DOHH2 (cell line): Measurements from ENCODE around the gene SLC44A5.

Experiments used
- H3F3A ChIP-seq: fragments of 200-600 bp; sonication (generic), shearing (Covaris generic); 2 replicates; pipeline ENCODE4 v1.6.0; 2016; ENCODE audit warnings: antibody characterized with exemption, mild to moderate bottlenecking; ENCODE audit not compliant: control insufficient read depth, insufficient read depth
- H3K27ac ChIP-seq: fragments of 200-600 bp; sonication (generic); 2 replicates; pipeline ENCODE4 v1.5.1; 2014; ENCODE audit warnings: low read depth, mild to moderate bottlenecking, low read length, moderate library complexity
- H3K27me3 ChIP-seq: fragments of 200-600 bp; sonication (generic); 2 replicates; pipeline ENCODE4 v1.6.1; 2014; ENCODE audit warnings: mild to moderate bottlenecking, low read length, mixed read lengths; ENCODE audit not compliant: control insufficient read depth
- H3K36me3 ChIP-seq: fragments of 200-600 bp; sonication (generic); 2 replicates; pipeline ENCODE4 v1.6.1; 2014; ENCODE audit warnings: mild to moderate bottlenecking, low read length, moderate library complexity, mixed read lengths; ENCODE audit not compliant: control insufficient read depth
- H3K4me1 ChIP-seq: fragments of 200-600 bp; sonication (generic); 2 replicates; pipeline ENCODE4 v1.6.1; 2014; ENCODE audit warnings: mild to moderate bottlenecking, low read length, mixed read lengths; ENCODE audit not compliant: control insufficient read depth
- H3K4me2 ChIP-seq: fragments of 200-600 bp; sonication (generic); 2 replicates; pipeline ENCODE4 v1.6.0; 2014; ENCODE audit warnings: mild to moderate bottlenecking, low read length, moderate library complexity
- H3K4me3 ChIP-seq: fragments of 200-600 bp; sonication (generic); 2 replicates; pipeline ENCODE4 v1.5.1; 2014; ENCODE audit warnings: mild to moderate bottlenecking, low read length, mixed read lengths
- H3K79me2 ChIP-seq: fragments of 200-600 bp; sonication (generic); 2 replicates; pipeline ENCODE4 v1.6.1; 2014; ENCODE audit warnings: mild to moderate bottlenecking, low read length, mixed read lengths; ENCODE audit not compliant: control insufficient read depth
- H3K9me2 ChIP-seq: fragments of 200-600 bp; sonication (generic); replicated peaks from 2 replicates; pipeline ENCODE4 v1.6.1; 2014; ENCODE audit warnings: mild to moderate bottlenecking, low read length, mixed read lengths; ENCODE audit not compliant: control insufficient read depth
- H3K9me3 ChIP-seq: fragments of 200-600 bp; sonication (generic); 2 replicates; pipeline ENCODE4 v1.6.1; 2014; ENCODE audit warnings: antibody characterized with exemption, low read length, mixed read lengths; ENCODE audit not compliant: control insufficient read depth, insufficient read depth
- H4K20me1 ChIP-seq: fragments of 200-600 bp; sonication (generic); 2 replicates; pipeline ENCODE4 v1.6.0; 2014; ENCODE audit warnings: low read depth, mild to moderate bottlenecking, antibody characterized with exemption, low read length, moderate library complexity; ENCODE audit not compliant: control insufficient read depth, insufficient read depth
- CTCF ChIP-seq: fragments of 200-600 bp; sonication (generic); IDR thresholded peaks from one replicate; pipeline ENCODE4 v1.5.1; 2014; ENCODE audit warnings: antibody characterized with exemption, mild to moderate bottlenecking, low read depth, low read length; ENCODE audit not compliant: poor library complexity, severe bottlenecking
- EZH2phosphoT487 ChIP-seq: fragments of 200-600 bp; sonication (generic); IDR thresholded peaks from 2 replicates; pipeline ENCODE4 v1.6.1; 2017; ENCODE audit warnings: borderline replicate concordance, mild to moderate bottlenecking, antibody characterized with exemption, low read length, moderate library complexity, mixed read lengths

The SLC44A5 gene

GRCh38 chr1:75502776-75503175, 108.1 kb downstream of the SLC44A5 start:
- Histone ChIP-seq H3K27ac (no peak overlapping the region), H3K9me2 (no peaks in the 10 kb centered on the region; the same call in 1 of the 2 replicates), H3F3A (no peaks in the 10 kb centered on the region), H3K9me3 (no peaks in the 10 kb centered on the region), H3K4me3 (no peak overlapping the region), H3K79me2 (no peaks in the 10 kb centered on the region), H4K20me1 (no peaks in the 10 kb centered on the region), H3K27me3 (no peaks in the 10 kb centered on the region), H3K36me3 (no peaks in the 10 kb centered on the region), H3K4me1 (peaks cover 8% of the 10 kb centered on the region), H3K4me2 (no peak overlapping the region)
- no peak for TF ChIP-seq CTCF

DNA sequence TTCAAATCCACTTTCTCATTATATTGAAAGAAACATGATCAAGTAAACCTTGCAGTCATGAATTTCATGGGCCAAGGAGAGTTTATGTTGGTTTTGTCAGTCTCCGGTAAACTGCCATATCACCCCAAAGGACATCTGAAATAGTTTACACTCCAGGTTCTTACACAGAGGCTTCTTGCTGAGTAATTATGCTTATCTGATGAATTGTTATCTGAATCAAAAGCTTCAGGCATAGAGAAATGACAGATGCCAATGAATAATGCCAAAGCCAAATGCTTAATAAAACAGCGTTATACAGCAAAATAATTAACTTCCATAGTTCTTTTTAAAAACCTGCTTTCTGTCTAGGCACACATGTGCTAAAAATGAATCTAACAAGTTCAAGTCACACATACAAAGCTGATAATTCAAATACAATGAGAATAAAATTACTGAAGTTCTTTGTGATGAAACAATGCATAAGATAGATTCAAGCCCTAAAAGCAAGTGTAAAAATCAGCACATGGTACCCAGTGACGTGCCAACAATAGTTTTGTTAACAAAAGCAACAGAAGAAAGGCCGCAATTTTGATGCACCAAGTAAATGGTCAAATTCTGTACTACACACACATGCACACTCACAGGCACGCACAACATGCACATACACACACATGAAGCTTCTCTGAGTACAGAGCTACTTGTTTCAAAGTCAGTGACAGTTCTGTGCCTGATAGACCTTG, 109.2 kb downstream of the SLC44A5 start:
- Histone ChIP-seq H4K20me1 (no peaks in the 10 kb centered on the region), H3K27ac (no peak overlapping the region), H3K9me3 (no peaks in the 10 kb centered on the region), H3K9me2 (no peaks in the 10 kb centered on the region), H3K27me3 (no peaks in the 10 kb centered on the region), H3K36me3 (no peaks in the 10 kb centered on the region), H3K79me2 (no peaks in the 10 kb centered on the region), H3K4me2 (no peak overlapping the region), H3K4me3 (no peak overlapping the region), H3F3A (no peaks in the 10 kb centered on the region), H3K4me1 (peaks cover 8% of the 10 kb centered on the region)
- TF ChIP-seq EZH2phosphoT487 = no peak
- no peak for TF ChIP-seq CTCF

- H3K79me2 ChIP-seq = no peaks in the 10 kb centered on the region
- no peaks in the 10 kb centered on the region for H3K9me2 ChIP-seq
- no peaks in the 10 kb centered on the region for H3F3A ChIP-seq
- H4K20me1 ChIP-seq = no peaks in the 10 kb centered on the region
- no peaks in the 10 kb centered on the region for H3K4me1 ChIP-seq
- no peak overlapping the region for H3K4me3 ChIP-seq
- H3K27ac ChIP-seq = no peak overlapping the region
- no peaks in the 10 kb centered on the region for H3K27me3 ChIP-seq
- TF ChIP-seq EZH2phosphoT487 (no peak), CTCF (no peak)
- H3K36me3 ChIP-seq = no peaks in the 10 kb centered on the region
- no peak overlapping the region for H3K4me2 ChIP-seq
- H3K9me3 ChIP-seq = no peaks in the 10 kb centered on the region
Measured at GRCh38 chr1:75492011-75492410, 118.9 kb downstream of the SLC44A5 start.
